ENCODE results near the gene DFFA. TPM values are rescaled to one million over a fixed set of nuclear protein-coding genes. Genes with fewer than 3 reads are reported as not detected.

DFFA gene
- total and polyA plus RNA-seq, 9 of the 15 experiments (the other 6 are each of a cell fraction or from before 2014, with no cell fraction given) = 39.6 to 74.8 (median 59.2) TPM

DNA sequence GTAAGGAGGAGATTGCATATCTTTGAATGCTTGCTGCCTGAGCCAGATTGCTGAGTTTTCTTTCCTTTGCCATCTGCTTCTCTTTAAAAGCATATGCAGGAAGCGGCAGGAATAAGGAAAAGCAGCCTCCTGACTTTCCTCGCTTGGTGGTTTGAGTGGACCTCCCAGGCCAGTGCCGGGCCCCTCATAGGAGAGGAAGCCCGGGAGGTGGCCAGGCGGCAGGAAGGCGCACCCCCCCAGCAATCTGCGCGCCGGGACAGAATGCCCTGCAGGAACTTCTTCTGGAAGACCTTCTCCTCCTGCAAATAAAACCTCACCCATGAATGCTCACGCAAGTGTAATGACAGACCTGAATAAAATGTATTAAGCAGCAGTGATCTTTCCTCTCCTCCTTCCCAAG lies 21.0 kb downstream of the DFFA start (continued):
- TF ChIP-seq, protein P1, sequence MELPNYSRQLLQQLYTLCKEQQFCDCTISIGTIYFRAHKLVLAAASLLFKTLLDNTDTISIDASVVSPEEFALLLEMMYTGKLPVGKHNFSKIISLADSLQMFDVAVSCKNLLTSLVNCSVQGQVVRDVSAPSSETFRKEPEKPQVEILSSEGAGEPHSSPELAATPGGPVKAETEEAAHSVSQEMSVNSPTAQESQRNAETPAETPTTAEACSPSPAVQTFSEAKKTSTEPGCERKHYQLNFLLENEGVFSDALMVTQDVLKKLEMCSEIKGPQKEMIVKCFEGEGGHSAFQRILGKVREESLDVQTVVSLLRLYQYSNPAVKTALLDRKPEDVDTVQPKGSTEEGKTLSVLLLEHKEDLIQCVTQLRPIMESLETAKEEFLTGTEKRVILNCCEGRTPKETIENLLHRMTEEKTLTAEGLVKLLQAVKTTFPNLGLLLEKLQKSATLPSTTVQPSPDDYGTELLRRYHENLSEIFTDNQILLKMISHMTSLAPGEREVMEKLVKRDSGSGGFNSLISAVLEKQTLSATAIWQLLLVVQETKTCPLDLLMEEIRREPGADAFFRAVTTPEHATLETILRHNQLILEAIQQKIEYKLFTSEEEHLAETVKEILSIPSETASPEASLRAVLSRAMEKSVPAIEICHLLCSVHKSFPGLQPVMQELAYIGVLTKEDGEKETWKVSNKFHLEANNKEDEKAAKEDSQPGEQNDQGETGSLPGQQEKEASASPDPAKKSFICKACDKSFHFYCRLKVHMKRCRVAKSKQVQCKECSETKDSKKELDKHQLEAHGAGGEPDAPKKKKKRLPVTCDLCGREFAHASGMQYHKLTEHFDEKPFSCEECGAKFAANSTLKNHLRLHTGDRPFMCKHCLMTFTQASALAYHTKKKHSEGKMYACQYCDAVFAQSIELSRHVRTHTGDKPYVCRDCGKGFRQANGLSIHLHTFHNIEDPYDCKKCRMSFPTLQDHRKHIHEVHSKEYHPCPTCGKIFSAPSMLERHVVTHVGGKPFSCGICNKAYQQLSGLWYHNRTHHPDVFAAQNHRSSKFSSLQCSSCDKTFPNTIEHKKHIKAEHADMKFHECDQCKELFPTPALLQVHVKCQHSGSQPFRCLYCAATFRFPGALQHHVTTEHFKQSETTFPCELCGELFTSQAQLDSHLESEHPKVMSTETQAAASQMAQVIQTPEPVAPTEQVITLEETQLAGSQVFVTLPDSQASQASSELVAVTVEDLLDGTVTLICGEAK (IDR thresholded peaks at IDR 0.05) = no peak
- TF ChIP-seq, protein P1 (CRISPR knock-in tag; IDR thresholded peaks at IDR 0.05) = no peak
- TF ChIP-seq MBD2 (IDR thresholded peaks at IDR 0.05; ENCODE audit: borderline replicate concordance, low read depth) = no peak
- no peak for TF ChIP-seq NFRKB (IDR thresholded peaks at IDR 0.05; ENCODE audit: low read depth)
- TF ChIP-seq ARHGAP35 (IDR thresholded peaks at IDR 0.05; ENCODE audit: partially characterized antibody) = no peak
- no peak for TF ChIP-seq PHTF2 (CRISPR knock-in tag; IDR thresholded peaks at IDR 0.05)
- TF ChIP-seq KLF1 (tag; IDR thresholded peaks at IDR 0.05) = no peak
- no peak for TF ChIP-seq ARID3A (IDR thresholded peaks at IDR 0.05; ENCODE audit: borderline replicate concordance, low read depth, low read length)
- no peak for TF ChIP-seq PTBP1 (IDR thresholded peaks at IDR 0.05; ENCODE audit: low read depth, low read length)
- TF ChIP-seq, protein P2, sequence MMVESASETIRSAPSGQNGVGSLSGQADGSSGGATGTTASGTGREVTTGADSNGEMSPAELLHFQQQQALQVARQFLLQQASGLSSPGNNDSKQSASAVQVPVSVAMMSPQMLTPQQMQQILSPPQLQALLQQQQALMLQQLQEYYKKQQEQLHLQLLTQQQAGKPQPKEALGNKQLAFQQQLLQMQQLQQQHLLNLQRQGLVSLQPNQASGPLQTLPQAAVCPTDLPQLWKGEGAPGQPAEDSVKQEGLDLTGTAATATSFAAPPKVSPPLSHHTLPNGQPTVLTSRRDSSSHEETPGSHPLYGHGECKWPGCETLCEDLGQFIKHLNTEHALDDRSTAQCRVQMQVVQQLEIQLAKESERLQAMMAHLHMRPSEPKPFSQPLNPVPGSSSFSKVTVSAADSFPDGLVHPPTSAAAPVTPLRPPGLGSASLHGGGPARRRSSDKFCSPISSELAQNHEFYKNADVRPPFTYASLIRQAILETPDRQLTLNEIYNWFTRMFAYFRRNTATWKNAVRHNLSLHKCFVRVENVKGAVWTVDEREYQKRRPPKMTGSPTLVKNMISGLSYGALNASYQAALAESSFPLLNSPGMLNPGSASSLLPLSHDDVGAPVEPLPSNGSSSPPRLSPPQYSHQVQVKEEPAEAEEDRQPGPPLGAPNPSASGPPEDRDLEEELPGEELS (CRISPR knock-in tag; IDR thresholded peaks at IDR 0.05; ENCODE audit: borderline replicate concordance) = no peak
- no peak for TF ChIP-seq PTTG1 (tag; IDR thresholded peaks at IDR 0.05; ENCODE audit: low read depth)
- no peak for TF ChIP-seq ZNF175 (CRISPR knock-in tag; IDR thresholded peaks at IDR 0.05; ENCODE audit: low read depth)

Data from K562 (cell line).